ENCODE data around the gene ANKRD49. TPM values are rescaled to one million over a fixed set of nuclear protein-coding genes. Genes with fewer than 3 reads are reported as not detected.

Gene ANKRD49
- total RNA-seq = 10 to 100 TPM; 12.5 to 22.8 (median 16.9) TPM

GRCh38 chr11:94493281-94494125, at the start of gene ANKRD49, which contains the start of gene MRE11:
Gene ANKRD49 (plus strand): TSS chr11:94493984. CDS start chr11:94496694, 2,710 bp downstream.
Gene MRE11 (minus strand): TSS chr11:94493844. CDS start chr11:94492801, 1,043 bp downstream.
- H3K36me3 ChIP-seq = peaks cover 0 to 42% of the 10 kb centered on the region in 2 donors
- peak within 1 kb of the TSS; percentile 77 to 88 for H3K4me3 ChIP-seq
- 0% methylated on average over 18 to 19 of the region's 55 CpGs for WGBS, 2 donors (ENCODE audit: low coverage in 1 of 2)
- no peak for TF ChIP-seq CTCF (IDR thresholded peaks at IDR 0.05)
- no peak for TF ChIP-seq EP300 (IDR thresholded peaks at IDR 0.05)
- TF ChIP-seq POLR2AphosphoS5 (IDR thresholded peaks at IDR 0.05) = peak; percentile 80
- TF ChIP-seq POLR2A (IDR thresholded peaks at IDR 0.05) = peak; percentile 47 to 58
- no peaks in the 10 kb centered on the region for H3K27me3 ChIP-seq
- no peaks in the 10 kb centered on the region for H3K9me3 ChIP-seq
- peak; percentile 100 for ATAC-seq
- peaks cover 7 to 29% (median 15%) of the 10 kb centered on the region in 3 donors for H3K4me1 ChIP-seq
- H3K27ac ChIP-seq = peak within 1 kb of the TSS; percentile 82 to 89 (median 86)

GRCh38 chr11:94445641-94446040, 48.1 kb upstream of the ANKRD49 start:
- H3K9me3 ChIP-seq = no peaks in the 10 kb centered on the region
- WGBS, 2 donors (ENCODE audit: low coverage in 1 of 2) = 67 to 100% methylated on average over 1 of the region's 1 CpG
- no peaks in the 10 kb centered on the region for H3K27me3 ChIP-seq
- H3K36me3 ChIP-seq = peaks cover 5 to 76% of the 10 kb centered on the region in 2 donors
- H3K4me3 ChIP-seq = no peak overlapping the region
- no peak for ATAC-seq
- H3K27ac ChIP-seq = no peak overlapping the region
- no peaks in the 10 kb centered on the region for H3K4me1 ChIP-seq
- no peak for TF ChIP-seq POLR2AphosphoS5 (IDR thresholded peaks at IDR 0.05)

GRCh38 chr11:94447149-94447548, 46.6 kb upstream of the ANKRD49 start:
- no peaks in the 10 kb centered on the region for H3K4me1 ChIP-seq
- no peak for ATAC-seq
- H3K36me3 ChIP-seq = peaks cover 5 to 66% of the 10 kb centered on the region in 2 donors

GRCh38 chr11:94449029-94449428, 44.8 kb upstream of the ANKRD49 start:
- no peak for ATAC-seq
- Histone ChIP-seq H3K36me3 (peaks cover 5 to 62% of the 10 kb centered on the region in 2 donors), H3K4me3 (no peak overlapping the region), H3K4me1 (no peaks in the 10 kb centered on the region), H3K9me3 (no peaks in the 10 kb centered on the region), H3K27ac (no peak overlapping the region), H3K27me3 (no peaks in the 10 kb centered on the region)
- WGBS, 2 donors (ENCODE audit: low coverage in 1 of 2) = 68 to 77% methylated on average over 1 of the region's 1 CpG
- TF ChIP-seq CTCF (IDR thresholded peaks at IDR 0.05) = no peak
- TF ChIP-seq POLR2AphosphoS5 (IDR thresholded peaks at IDR 0.05) = no peak
- no peak for TF ChIP-seq EP300 (IDR thresholded peaks at IDR 0.05)
- no peak for TF ChIP-seq POLR2A (IDR thresholded peaks at IDR 0.05)

More at GRCh38 chr11:94447149-94447548, 46.6 kb upstream of the ANKRD49 start:
- Histone ChIP-seq H3K9me3 (no peaks in the 10 kb centered on the region), H3K27me3 (no peaks in the 10 kb centered on the region), H3K4me3 (no peak overlapping the region), H3K27ac (no peak overlapping the region)
- WGBS, 2 donors (ENCODE audit: low coverage in 1 of 2) = 69 to 89% methylated on average over 3 to 4 of the region's 4 CpGs
- TF ChIP-seq POLR2A (IDR thresholded peaks at IDR 0.05) (no peak), POLR2AphosphoS5 (IDR thresholded peaks at IDR 0.05) (no peak), CTCF (IDR thresholded peaks at IDR 0.05) (no peak), EP300 (IDR thresholded peaks at IDR 0.05) (no peak)

GRCh38 chr11:94449437-94449836, 44.3 kb upstream of the ANKRD49 start:
- peaks cover 5 to 58% of the 10 kb centered on the region in 2 donors for H3K36me3 ChIP-seq
- H3K27ac ChIP-seq = no peak overlapping the region
- WGBS, 2 donors (ENCODE audit: low coverage in 1 of 2) = 39 to 47% methylated on average over 2 of the region's 2 CpGs
- no peak for TF ChIP-seq POLR2A (IDR thresholded peaks at IDR 0.05)
- TF ChIP-seq POLR2AphosphoS5 (IDR thresholded peaks at IDR 0.05) = no peak
- no peak for TF ChIP-seq CTCF (IDR thresholded peaks at IDR 0.05)
- TF ChIP-seq EP300 (IDR thresholded peaks at IDR 0.05) = no peak
- peak; percentile 43 for ATAC-seq
- H3K4me3 ChIP-seq = no peak overlapping the region
- H3K9me3 ChIP-seq = no peaks in the 10 kb centered on the region
- H3K4me1 ChIP-seq = no peaks in the 10 kb centered on the region
- no peaks in the 10 kb centered on the region for H3K27me3 ChIP-seq

Measured in gastroesophageal sphincter (tissue), 4 donors.